ENCODE results near the gene SUCO. TPM values are rescaled to one million over a fixed set of nuclear protein-coding genes. Genes with fewer than 3 reads are reported as not detected.

The SUCO gene
- total RNA-seq, 4 donors from 2014 or later, result 39.7 to 129 (median 93.9) TPM

DNA sequence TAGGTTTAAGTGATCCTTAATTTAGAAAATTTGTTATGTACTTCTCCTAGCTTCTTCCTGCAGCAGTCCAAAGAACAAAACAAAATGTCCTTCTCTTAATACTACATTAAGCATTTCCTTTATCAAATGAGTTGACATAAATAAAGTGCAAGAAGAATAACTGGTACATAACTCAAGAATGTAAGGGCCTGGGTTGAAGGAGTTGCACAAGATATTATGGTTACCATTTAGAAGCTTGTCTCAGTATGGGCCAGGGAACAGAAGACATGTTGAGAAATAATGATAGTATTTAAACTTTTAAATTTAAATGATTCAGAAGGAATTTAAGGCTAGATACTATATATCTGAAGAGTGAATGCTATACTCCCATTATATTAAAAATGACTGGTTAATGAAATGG lies 23.5 kb downstream of the SUCO start:
- Histone ChIP-seq H3K4me3 (no peak overlapping the region), H3K27me3 (no peaks in the 10 kb centered on the region), H3K4me1 (no peaks in the 10 kb centered on the region), H3K36me3 (no peaks in the 10 kb centered on the region), H3K27ac (no peak overlapping the region), H3K9me3 (no peaks in the 10 kb centered on the region)
- intact Hi-C loops (cut with DNase I; ENCODE audit: low total_unique reads), result no loop called here
- no peak for DNase-seq
- TF ChIP-seq, protein P1, sequence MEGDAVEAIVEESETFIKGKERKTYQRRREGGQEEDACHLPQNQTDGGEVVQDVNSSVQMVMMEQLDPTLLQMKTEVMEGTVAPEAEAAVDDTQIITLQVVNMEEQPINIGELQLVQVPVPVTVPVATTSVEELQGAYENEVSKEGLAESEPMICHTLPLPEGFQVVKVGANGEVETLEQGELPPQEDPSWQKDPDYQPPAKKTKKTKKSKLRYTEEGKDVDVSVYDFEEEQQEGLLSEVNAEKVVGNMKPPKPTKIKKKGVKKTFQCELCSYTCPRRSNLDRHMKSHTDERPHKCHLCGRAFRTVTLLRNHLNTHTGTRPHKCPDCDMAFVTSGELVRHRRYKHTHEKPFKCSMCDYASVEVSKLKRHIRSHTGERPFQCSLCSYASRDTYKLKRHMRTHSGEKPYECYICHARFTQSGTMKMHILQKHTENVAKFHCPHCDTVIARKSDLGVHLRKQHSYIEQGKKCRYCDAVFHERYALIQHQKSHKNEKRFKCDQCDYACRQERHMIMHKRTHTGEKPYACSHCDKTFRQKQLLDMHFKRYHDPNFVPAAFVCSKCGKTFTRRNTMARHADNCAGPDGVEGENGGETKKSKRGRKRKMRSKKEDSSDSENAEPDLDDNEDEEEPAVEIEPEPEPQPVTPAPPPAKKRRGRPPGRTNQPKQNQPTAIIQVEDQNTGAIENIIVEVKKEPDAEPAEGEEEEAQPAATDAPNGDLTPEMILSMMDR (IDR thresholded peaks at IDR 0.05), result no peak
- TF ChIP-seq POLR2A (IDR thresholded peaks at IDR 0.05), result no peak

DNA sequence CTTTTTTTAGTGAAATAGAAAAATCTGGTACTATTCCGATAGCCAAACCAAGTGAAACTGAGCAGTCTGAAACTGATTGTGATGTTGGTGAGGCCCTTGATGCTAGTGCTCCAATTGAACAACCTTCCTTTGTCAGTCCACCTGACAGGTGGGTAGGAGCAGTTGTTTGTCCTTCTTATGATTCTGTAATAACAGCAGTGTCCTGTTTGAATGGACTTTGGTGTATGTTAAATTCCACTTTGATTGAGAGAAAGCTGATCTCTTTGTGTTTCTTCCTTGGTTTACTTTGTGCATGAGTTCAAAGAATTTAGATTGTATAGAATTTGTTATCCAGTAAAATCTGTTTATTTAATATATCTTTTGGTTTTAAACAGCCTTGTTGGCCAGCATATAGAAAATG lies 24.3 kb downstream of the SUCO start:
- TF ChIP-seq, protein P1 (IDR thresholded peaks at IDR 0.05), result no peak
- TF ChIP-seq POLR2A (IDR thresholded peaks at IDR 0.05), result no peak
- Histone ChIP-seq H3K27me3 (no peaks in the 10 kb centered on the region), H3K4me3 (no peak overlapping the region), H3K27ac (no peak overlapping the region), H3K4me1 (no peaks in the 10 kb centered on the region), H3K36me3 (no peaks in the 10 kb centered on the region), H3K9me3 (no peaks in the 10 kb centered on the region)
- intact Hi-C loops (cut with DNase I; ENCODE audit: low total_unique reads), result no loop called here
- DNase-seq, result no peak

DNA sequence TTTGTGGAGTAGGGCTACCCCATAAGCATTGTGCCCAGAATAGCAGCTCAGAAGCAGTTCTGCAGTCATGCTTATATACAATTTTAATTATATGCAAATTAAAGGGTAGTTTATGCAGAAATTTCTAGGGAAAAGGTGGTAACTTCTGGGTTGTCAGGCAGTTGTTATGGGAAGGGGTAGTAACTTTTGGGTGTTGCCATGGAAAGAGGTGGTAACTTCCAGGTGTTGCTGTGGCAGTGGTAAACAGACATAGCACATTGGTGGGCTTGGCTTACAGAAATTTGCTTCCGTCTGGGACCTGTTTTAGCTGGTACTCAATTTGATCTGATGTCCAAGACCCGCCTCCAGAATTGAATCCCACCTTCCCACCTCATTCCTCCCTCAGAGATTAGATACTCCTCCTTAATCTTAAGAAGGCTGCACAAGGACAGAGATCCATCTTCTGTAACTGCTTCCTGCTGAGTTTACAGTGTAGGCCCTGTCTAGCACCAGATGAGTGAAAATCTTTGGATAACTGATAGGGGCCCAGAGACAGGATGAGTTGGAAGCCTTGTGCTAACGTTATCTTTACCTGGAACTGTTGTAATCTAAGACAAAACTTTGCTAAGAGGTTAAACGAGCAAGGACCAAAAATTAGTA lies 26.7 kb downstream of the SUCO start:
- H3K4me1 ChIP-seq, result no peaks in the 10 kb centered on the region
- H3K27ac ChIP-seq, result no peak overlapping the region
- no peaks in the 10 kb centered on the region for H3K36me3 ChIP-seq
- H3K27me3 ChIP-seq, result no peaks in the 10 kb centered on the region
- DNase-seq, result no peak
- TF ChIP-seq POLR2A (IDR thresholded peaks at IDR 0.05), result no peak
- TF ChIP-seq, protein P1 (IDR thresholded peaks at IDR 0.05), result no peak
- intact Hi-C loops (cut with DNase I; ENCODE audit: low total_unique reads), result no loop called here
- H3K9me3 ChIP-seq, result no peaks in the 10 kb centered on the region
- H3K4me3 ChIP-seq, result no peak overlapping the region

DNA sequence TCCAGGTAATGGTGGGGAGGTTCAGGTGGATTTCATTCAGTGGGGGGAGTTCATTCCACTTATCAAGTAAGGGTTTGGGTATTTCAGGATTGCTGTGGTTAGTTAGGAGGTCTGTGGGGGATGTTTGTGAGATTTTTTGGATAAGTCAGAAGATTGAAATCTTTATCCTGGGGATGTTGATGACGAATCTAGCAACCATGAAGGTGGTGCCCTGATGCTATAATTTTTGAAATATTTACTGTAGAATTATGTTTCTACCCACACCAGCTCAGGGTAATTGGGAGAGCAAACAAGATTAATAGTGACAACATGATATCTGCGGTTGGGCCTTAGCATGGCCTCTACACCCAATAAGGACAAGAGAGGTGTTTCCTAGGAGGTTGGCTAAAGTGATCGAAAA lies 28.3 kb downstream of the SUCO start:
- TF ChIP-seq, protein P1 (IDR thresholded peaks at IDR 0.05), result no peak
- no peak for TF ChIP-seq POLR2A (IDR thresholded peaks at IDR 0.05)
- no peak for DNase-seq
- no peaks in the 10 kb centered on the region for H3K9me3 ChIP-seq
- no peaks in the 10 kb centered on the region for H3K27me3 ChIP-seq
- H3K4me1 ChIP-seq, result no peaks in the 10 kb centered on the region
- H3K4me3 ChIP-seq, result no peak overlapping the region
- intact Hi-C loops (cut with DNase I; ENCODE audit: low total_unique reads), result no loop called here
- no peak overlapping the region for H3K27ac ChIP-seq
- no peaks in the 10 kb centered on the region for H3K36me3 ChIP-seq

DNA sequence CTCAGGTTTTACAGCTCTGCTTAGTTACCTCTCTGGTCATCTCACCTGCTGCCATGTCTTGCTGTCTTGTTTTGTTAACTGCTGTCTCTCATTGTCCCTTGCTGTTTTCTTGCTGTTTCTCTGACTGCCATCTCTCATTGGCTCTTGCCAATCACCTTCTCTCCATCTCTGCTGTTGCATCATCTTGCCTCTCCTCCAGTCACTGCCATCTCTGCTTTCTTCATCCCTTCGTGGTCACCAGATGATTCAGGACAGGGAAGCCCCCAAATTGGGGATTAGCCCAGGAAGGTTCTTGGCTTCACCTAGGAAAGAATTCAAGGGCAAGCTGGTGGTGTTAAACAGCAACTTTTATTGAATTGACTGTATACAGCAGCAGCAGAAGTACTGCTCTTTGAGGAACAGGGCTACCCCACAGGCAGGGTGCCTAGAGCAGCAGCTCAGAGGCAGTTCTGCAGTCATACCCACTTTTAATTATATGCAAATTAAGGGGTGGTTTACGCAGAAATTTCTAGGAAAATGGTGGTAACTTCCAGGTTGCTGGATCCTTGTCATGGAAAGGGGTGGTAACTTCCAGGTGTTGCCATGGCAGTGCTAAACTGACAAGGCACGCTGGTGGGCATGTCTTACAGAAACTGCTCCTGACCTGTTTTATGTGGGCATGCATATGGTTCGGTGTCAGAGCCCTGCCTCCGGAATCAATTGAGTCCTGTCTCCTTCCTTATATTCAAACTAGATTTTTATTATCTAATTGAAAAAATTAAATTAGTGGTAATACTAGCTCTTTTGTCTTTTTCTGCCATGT lies 33.4 kb downstream of the SUCO start:
- Histone ChIP-seq H3K4me1 (no peaks in the 10 kb centered on the region), H3K27me3 (no peaks in the 10 kb centered on the region), H3K4me3 (no peak overlapping the region), H3K36me3 (no peaks in the 10 kb centered on the region), H3K9me3 (no peaks in the 10 kb centered on the region), H3K27ac (no peak overlapping the region)
- no peak for DNase-seq
- TF ChIP-seq, protein P1 (IDR thresholded peaks at IDR 0.05), result no peak
- intact Hi-C loops (cut with DNase I; ENCODE audit: low total_unique reads), result no loop called here

Data from uterus (tissue), 4 donors.